Glomerular visceral epithelial cell (primary cell): Measurements from ENCODE around the gene MARCHF5.

Source experiments
- DNase-seq: peaks from one replicate; pipeline ENCODE4 v3.0.0-alpha.2; 2016; ENCODE audit errors: extremely low spot score

The MARCHF5 gene, protein sequence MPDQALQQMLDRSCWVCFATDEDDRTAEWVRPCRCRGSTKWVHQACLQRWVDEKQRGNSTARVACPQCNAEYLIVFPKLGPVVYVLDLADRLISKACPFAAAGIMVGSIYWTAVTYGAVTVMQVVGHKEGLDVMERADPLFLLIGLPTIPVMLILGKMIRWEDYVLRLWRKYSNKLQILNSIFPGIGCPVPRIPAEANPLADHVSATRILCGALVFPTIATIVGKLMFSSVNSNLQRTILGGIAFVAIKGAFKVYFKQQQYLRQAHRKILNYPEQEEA

DNA sequence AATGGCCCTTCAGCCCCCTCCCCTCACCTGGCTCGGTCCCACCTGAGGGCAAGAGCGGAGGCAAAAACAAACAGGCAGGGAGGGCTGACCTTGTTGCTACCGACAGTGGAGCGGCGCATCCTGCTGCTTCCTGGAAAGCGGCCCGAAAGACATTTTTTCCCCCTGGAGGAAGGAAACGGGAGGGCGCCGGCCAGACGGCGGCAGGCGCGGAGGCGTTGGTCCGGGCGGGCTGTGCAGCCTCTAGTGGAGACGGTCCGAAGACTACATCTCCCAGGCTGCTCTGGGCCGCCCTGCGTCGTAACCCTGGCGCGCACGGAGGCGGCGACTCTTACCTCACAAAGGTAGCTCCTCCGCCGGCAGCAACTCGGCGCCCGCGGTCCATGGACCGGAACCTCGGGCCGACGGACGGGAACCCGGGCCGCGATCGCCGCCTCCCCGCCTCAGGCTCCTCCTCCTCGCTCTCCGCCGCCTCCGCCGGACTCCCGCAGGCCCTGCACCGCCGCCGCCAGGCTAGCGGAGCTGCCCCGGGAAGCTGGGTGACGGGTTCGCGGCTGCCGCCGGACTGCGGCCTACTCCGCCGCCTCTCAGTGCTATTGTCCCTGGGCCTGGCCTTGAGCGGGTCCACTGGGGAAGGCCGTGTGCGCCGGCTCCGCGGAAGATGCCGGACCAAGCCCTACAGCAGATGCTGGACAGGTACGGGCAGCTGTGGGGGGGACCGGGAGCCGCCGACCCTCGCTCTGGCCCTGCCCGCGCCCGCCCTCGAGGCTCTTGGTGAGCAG, at the start of gene MARCHF5, which contains the start of gene CPEB3:
Gene MARCHF5, plus strand, starts transcription at position 331 of the 779 bp plus-strand sequence. Its CDS starts 328 bp downstream, at position 659.
Gene CPEB3, minus strand, starts transcription at position 242 of the 779 bp plus-strand sequence. CDS start 50,728 bp downstream, outside the sequence.
- DNase-seq, result peak; percentile 98

DNA sequence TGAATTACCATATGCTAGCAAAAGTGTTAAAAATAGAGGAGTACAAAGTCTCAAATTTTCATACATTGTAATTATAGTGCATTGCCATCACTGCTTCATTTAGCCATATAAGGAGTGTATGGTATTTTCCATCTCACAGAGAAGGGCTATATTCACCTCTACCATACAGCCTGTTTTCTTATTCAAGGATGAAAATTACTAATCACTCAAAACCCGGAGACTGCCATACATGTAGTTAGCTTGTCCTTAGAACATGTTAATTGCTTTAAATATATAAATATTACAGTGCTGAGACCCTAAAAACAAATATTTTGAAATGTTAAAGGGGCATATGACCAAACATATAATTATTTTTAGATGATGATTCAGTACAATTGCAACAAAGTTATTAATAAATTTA, 49.5 kb upstream of the MARCHF5 start:
- DNase-seq, result no peak

DNA sequence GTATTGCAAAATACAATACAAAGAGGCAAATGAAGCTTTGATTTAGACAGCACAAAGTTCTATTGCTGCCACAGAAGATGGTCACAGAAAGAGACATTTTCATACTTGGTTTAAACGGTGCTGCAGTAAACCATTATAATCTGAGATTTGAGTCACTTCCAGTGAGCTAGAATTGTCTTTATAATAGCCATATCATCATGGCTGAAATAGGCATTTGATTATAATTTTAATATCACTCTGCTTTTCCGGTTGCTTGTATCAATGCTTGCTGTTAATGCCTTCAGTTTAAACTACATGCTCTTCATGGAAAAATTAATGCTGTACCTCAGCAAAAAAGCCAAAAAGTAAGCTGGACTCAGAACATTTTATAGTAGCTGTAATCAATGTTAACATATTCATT, 48.6 kb upstream of the MARCHF5 start:
- no peak for DNase-seq

DNA sequence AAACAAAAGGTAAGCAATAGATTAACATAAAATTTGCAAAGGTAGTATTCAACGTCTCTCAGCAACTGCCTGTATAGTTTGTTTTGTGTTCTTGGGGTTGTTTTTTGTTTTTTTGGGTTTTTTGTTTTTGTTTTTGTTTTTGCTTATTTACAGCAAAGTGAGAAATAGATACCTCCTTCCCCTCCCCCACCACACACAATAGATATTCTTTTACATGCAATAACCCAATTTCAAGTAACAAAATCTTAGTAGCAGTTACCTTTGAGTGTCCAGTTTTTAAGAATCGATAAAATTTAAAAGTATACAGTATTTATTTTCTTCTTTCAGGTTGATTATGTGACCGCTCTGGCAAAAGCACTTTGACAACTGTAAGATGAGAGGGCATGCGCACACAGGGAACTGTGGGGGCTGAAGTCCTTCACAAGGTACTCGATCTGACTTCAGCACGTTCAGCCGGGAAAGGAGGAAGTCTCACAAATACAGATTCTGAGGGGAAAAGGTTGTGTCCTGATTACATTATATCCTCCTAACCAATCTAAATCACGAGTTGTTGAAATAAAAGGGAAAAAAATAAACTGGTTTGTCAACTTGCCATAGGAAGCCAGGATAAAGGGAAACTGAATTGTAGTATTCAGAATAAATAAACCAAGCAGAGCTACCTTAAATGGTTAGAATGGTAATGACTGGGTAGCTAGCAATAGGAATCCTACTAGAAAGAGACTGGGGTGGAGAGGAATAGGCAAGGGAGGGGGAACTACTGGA, 47.9 kb upstream of the MARCHF5 start:
- peak; percentile 61 for DNase-seq

DNA sequence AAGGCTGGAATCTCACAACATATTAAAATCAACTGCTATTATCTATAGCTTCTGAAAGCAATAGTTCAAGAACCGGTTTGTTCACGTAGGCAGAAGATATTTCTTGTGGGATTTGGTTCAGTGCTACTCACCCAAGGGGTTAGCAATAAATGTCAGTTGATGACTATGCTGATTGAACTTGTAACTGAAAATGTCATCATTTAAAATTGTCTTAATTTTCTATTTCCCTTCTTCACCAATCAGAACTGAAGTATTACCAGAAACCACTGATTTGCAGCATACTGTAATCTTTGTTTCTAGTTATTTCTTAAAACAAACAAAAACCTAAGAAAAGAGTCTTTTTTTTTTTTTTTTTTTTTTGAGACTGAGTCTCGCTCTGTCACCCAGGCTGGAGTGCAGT, 46.2 kb upstream of the MARCHF5 start:
- no peak for DNase-seq

DNA sequence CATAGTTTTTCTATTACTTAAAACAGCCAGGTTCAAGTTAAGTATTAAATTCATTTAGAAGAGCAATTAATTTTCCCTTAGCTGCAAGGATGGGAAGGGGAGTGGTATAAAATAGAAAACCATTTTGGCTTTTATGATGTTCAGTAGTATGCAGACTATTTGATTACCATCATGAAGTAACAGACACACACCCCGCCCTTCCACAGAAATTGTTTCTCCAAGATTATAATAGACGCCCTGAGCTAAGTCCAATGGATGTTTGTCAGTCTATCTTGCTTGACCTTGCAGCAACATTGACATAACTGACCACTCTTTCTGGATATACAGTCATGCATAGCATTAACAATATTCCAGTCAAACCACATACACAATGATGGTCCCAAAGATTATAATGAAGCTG, 42.4 kb upstream of the MARCHF5 start:
- DNase-seq, result no peak

DNA sequence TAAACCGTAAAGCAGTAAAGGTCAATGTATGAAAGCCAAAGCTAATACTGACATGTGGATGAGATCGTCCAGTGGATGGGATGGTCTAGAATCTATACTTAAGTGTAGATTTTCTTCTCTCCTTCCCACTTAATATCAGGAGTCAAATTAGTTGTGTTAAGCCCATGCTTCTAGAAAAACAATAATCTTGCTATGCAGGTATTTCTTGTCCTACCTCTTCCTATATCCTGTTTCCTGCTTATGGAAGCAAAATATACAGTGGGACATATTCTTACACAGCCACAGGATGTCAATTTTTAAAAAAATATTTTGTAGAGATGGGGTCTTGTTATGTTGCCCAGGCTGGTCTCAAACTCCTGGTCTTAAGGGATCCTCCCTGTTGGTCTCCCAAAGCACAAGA, 27.6 kb upstream of the MARCHF5 start:
- no peak for DNase-seq

DNA sequence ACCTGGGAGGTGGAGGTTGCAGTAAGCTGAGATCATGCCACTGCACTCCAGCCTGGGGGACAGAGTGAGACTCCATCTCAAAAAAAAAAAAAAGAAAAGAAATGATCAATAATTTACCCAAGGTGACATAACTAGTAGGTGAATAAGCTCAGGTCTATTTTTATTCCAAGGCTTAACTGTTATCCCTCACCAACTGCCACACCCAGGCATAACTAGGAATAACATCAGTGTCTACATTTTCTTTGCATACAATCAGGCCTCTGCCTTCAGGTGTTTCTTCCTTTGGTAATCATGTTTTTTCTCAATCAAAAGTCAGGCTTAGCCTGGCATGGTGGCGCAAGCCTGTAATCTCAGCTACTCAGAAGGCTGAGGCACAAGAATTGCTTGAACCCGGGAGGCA, 26.7 kb upstream of the MARCHF5 start:
- DNase-seq, result no peak

DNA sequence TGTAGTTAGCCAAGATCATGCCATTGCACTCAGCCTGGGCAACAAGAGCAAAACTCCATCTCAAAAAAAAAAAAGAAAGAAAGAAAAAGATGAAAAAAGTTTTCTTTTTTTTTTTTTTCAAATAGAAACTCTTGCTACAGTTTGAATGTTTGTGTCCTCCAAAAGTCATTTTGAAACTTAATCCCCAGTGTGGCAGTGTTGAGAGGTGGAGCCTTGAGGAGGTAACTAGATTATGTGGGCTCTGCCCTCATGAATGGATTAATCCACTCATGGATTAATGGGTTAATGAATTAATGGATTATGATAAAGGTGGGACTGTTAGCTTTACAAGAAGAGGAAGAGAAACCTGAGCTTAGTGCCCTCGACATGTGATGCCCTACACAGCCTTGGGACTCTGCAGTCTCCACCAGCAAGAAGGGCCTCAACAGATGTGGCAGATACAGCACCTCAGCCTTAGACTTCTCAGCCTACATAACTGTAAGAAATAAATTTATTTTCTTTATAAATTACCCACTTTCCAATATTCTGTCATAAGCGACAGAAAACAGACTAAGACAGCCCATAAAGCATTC, 25.2 kb upstream of the MARCHF5 start:
- no peak for DNase-seq

DNA sequence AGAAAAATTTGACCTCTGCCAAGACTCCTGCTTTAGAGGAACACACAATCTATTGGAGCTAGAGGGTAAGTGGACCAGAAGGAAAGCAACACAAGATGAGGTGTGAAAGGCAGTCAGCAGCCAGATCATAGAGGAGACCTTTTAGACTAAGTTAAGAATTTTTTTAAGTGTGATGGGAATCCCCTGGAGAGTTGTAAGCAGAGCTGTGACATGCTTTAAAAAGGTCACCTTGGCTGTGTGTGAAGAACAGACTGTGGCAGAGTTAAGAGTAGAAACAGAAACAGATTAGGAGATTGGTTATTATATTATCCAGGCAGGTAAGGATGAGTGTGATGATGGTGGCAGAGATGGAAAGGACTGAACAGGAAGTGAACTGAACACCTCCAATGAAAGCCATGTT, 23.6 kb upstream of the MARCHF5 start:
- DNase-seq, result no peak

DNA sequence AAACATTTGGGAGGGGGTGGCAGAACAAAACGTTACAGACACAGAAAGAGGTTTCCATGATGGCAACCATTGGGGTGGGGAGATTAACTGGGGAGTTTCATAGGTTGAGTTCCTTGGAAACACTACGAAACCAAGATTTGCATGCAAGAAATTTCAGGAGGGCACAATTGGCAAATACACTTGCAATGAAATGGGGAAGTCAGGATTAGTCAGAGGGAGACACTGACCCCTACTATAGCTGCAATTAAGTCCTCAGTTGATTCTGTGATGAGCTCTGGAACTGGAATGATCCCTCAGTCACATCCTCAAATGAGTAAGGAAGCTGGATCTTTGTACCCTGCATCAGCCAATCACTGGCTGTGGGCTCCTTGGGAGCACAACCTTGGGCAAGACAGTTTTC, 22.2 kb upstream of the MARCHF5 start:
- no peak for DNase-seq

DNA sequence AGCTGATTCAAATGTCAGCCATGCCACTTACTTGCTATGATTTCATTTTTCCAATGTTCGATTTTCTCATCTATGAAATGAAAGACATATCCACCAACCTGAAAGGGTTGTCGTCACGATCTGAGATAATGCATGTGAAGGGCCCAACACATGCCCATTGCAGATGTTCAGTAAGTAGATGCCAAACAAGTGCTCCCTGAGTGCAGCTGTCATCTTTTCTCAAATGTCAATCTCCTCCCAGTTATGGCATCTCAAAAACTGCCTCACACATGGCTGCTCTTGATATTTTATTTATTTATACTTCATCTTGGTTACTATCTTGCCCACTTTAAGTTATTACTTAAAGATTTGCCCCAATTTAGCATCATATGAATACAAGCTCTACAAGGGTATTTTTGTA, 16.9 kb upstream of the MARCHF5 start:
- no peak for DNase-seq

DNA sequence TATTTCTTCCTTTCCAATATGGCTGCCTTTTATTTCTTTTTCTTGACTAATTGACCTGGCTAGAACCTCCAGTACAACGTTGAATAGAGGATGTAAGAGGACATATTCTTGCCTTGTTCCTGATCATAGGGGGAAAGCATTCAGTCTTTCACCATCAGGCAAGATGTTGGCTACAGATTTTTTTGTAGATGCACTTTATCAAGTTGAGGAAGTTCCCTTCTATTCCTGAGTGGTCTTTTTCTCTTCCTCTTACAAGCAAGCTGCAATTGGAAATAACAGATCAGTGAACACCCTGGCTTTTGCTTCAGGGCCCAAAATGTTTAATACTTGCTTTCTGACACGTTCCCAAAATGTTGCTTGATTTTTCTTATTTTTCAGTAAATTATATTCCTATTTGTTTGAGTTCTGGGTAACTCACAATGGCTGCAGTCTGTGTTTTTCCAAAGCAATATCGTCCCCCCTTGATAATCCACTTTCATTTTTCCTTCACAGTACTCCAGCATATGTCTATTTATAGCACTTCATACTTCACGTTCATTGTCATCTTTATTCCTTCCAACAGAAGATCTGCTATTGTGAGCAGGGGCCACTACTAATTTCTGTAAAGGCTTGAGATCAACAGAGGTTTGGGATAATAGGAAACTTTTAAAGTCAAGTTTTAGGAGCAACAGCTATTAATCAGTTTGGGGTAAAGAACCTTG, 11.8 kb upstream of the MARCHF5 start:
- no peak for DNase-seq

DNA sequence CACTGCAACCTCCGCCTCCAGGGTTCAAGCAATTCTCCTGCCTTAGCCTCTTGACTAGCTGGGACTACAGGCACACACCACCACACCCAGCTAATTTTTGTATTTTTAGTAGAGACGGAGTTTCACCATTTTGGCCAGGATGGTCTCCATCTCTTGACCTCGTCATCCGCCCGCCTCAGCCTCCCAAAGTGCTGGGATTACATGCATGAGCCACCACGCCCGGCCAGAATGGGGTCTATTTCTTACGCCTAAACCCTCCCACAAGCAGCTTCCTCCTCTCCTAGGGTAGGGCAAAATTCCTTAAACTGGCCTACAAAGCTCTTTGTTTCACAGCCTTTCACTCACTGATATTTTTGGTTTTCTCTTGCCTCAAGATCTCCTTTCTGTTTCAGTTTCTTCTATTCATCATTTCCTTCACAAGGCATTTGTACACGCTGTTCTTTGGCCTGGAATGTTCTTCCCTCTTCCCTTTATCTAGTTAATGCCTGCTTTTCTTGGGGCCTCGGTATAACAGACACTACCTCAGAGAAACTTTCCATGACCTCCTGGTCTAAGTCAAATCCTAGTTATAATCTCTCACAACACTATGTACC, 6.8 kb upstream of the MARCHF5 start:
- no peak for DNase-seq

DNA sequence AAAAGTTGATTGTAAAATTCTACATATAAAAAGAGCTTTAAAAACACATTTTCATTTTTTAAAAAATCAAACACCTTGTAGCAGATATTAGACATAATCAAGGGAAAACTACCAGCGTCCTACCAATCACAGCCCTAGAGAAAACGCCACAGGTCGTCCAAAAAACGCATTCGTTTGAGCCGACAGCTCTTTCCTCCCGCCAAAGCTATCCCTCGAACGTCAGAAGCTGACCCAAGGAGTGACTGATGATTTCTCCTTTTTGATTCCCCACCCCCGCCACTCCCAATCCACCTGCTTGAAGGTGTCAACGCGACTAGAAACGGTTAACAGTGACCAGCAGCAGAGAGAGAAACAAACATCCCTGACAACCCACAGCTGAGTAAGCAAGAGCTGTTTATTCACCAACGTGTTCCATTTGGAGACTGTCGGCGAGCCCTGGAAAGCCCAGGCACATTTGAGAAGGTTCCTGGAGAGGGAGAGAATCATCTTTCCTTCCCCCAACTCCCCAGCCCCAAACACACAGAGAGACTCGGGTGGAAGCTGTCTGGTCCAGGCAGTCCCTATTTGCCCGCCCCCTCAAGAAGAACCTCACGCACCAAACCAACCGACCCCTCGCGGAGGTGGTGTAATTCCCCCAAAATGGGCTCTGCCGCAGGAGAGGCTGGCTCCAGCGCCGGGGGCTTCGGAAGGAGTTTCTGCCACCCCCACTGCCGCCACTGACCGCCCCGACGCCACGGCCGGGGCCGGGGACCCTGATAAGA, 711 bp upstream of the MARCHF5 start:
- DNase-seq, result peak; percentile 37

DNA sequence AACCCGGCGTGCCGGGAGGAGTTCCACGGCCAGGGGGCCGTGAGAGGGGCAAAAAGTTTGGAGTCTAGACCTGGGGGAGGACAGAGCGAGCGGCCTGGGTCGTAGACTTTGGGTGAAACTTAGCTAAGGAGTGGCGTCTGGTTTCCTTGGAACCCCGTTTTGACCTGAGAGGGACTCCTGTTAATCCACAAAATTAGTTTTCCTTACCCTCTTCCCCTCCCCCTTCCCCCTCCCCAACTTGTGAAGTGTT, 574 bp downstream of the MARCHF5 start:
- DNase-seq, result no peak

DNA sequence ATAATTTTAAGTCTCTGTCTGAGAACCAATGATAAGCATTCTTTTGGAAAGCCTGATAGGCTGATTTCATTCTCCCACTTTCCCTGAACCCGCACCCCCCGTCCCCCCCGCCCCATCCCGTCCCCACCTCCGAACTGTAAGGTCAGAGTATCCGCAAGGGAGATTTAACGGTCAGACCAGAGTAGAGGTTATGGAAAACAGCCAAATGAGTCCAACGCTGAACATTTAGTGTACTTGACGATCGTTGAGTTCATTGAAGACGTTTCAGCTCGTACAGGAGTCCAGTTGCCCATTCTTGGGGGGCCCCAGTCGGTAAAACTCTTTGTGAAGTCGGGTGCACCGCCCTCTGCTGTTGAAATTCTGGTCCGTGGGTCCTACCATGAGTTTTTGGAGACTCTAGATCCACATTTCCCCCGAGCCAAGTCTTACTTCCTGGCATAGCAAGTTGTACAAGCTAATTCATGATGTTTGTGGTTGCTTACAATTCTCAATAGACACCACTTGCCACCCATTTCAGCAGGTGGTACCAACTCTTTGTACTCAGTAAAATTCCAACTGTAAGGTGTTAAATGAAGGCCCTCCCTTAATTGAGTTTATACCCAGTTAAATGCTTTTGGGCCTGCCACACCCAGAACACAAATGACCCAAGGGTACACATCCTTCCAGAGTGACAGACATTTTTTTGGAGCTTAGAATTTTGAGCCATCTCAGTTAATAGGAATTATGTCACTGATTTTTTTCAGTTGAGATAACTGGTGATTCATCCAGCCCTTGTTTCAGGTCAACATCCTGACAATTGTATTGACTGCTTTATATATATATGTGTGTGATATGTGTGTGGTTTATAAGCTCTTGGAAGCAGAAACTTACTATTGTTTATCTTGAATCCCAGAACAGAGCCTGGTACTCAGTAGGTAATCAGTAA, 1.2 kb downstream of the MARCHF5 start:
- peak; percentile 48 for DNase-seq

DNA sequence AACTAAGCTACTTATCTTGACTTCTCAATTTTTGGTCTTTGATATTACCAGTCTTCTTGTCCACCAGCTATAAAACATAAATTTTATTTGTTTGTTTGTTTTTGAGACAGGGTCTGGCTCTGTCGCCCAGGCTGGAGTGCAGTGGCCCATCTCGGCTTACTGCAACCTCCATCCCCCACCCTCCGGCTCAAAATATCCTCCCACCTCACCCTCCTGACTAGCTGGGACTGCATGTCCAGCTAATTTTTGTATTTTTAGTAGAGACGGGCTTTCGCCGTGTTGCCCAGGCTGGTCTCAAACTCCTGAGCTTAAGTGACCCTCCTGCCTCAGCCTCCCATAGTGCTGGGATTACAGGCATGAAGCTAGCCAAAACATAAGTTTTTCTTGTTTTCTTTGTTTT, 7.5 kb downstream of the MARCHF5 start:
- DNase-seq, result no peak

DNA sequence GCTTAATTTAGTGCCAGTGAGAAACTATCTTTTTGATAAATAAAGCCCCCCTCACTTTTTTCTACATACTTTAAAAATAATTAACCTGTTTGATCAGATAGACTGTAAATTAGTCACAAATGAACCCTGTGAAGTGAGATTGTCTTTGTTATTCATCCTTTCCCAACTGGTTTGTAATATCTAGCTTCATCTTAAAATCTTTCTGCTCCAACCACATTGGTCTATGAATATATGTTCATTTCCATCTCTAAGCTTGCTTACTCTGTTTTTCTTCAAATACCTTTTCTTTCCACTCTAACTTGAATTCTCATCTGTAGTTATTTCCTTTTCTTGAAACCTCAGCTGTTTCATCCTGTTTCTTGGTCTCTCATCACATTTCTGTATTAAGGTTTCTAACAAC, 12.1 kb downstream of the MARCHF5 start:
- DNase-seq, result no peak

DNA sequence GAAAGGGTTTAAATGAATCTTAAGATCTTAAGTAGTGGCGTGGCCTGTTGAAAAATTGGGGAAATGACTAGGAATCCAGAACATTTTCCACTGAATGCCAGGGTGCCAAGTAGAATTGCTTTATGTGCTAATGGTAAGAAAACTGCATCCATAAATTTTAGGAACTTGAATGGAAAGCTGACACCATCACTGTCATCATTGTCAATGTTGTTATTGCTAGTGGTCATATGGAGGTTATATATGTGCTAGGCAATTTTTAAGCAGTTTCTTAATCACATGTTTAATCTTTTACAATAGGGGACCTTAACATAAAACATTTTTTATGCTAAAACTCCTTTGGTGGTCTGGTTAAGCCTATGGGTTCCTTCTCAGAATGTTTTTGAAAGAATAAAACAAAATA, 13.1 kb downstream of the MARCHF5 start:
- DNase-seq, result no peak
